GM20000 (cell line): Measurements from ENCODE around the gene EPHX1.

ENCODE experiments used
- DNase-seq: peaks from one replicate; pipeline ENCODE4 v3.0.0; 2012; ENCODE audit warnings: low spot score
- CTCF ChIP-seq: IDR thresholded peaks from 2 replicates; pipeline ENCODE4 v1.5.1; 2012; ENCODE audit warnings: mild to moderate bottlenecking, control low read depth; ENCODE audit errors: extremely low read depth, missing control alignments

Gene EPHX1

GRCh38 chr1:225855503-225856300 is 45.8 kb downstream of the EPHX1 start:
- TF ChIP-seq CTCF, result no peak

GRCh38 chr1:225857256-225857655 is 47.3 kb downstream of the EPHX1 start:
- no peak for DNase-seq
- no peak for TF ChIP-seq CTCF

More at GRCh38 chr1:225855503-225856300, 45.8 kb downstream of the EPHX1 start:
- DNase-seq, result no peak

- DNase-seq, result no peak
- no peak for TF ChIP-seq CTCF
These were observed 49.2 kb downstream of the EPHX1 start for GRCh38 chr1:225859151-225859550.

- TF ChIP-seq CTCF, result no peak
- no peak for DNase-seq
These were observed 50.2 kb downstream of the EPHX1 start for GRCh38 chr1:225860107-225860506.

GRCh38 chr1:225860876-225861441 is 51.0 kb downstream of the EPHX1 start:
- no peak for DNase-seq
- no peak for TF ChIP-seq CTCF

GRCh38 chr1:225861834-225862580 is 52.1 kb downstream of the EPHX1 start:
- DNase-seq, result no peak

More at GRCh38 chr1:225861834-225862580, 52.1 kb downstream of the EPHX1 start:
- TF ChIP-seq CTCF, result no peak
